ENCODE data around the gene TMEM178B.

DNA sequence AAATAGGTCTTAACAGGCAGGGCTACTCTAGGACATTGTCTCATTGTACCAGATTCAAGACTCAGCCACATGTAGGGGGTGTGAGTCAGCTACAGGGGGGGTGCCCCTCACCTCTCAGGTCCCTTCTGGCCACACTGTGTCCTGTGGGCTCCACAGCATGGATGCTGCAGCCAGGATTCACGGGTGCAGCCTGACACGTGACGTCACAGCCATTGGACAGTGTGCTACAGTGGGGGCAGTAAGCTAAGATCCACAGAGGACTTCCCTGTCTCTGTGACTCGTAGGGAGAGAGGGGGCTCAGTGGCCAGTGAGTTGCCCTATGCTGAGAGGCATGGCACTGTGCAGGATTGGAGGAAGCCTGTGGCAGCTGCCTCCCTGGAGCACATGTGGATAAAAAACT, 77.9 kb downstream of the TMEM178B start:
- no peak for TF ChIP-seq CTCF (conservative IDR thresholded peaks at IDR 0.05; ENCODE audit: low read depth, low read length)
- no peak for TF ChIP-seq FOS (IDR thresholded peaks at IDR 0.05; ENCODE audit: low read depth, low read length)
- TF ChIP-seq POLR2A (IDR thresholded peaks at IDR 0.05; ENCODE audit: low read depth, low read length), result no peak
- no peak for TF ChIP-seq RFX5 (IDR thresholded peaks at IDR 0.05; ENCODE audit: low read depth, low read length)

Data from IMR-90 (cell line).